PC-3 (cell line): Measurements from ENCODE around the gene KNDC1. TPM values are rescaled to one million over a fixed set of nuclear protein-coding genes. Genes with fewer than 3 reads are reported as not detected.

Experiments
- ATAC-seq: fragments of 200-7000 bp; cut with Tn5 transposase; 2 replicates; pipeline ENCODE4 v1.9.1; 2020; ENCODE audit warnings: mild to moderate bottlenecking, moderate library complexity
- BruUV-seq: library from RNA; stranded (reverse); fragments of 400-500 nt; replicated peaks from 2 replicates; lab custom pipeline; 2021; lab: Mats Ljungman, UMichigan
- CTCF ChIA-PET: fragments of 300-600 bp; sonication (Branson Sonifier 250); formaldehyde crosslinking; loops from one replicate; lab custom pipeline; 2022; ENCODE audit warnings: antibody characterized with exemption; lab: Charles Lee
- POLR2A ChIA-PET: fragments of 300-600 bp; sonication (Branson Sonifier 250); formaldehyde crosslinking; loops from one replicate; lab custom pipeline; 2022; ENCODE audit warnings: antibody characterized with exemption; ENCODE audit not compliant: unreplicated experiment; lab: Charles Lee
- DNase-seq: peaks from one replicate; pipeline ENCODE4 v3.0.0-alpha.2; 2015
- H2AFZ ChIP-seq: fragments of 300-600 bp; sonication (generic); 2 replicates; pipeline ENCODE4 v1.6.0; 2016; ENCODE audit warnings: antibody characterized with exemption, low read length
- H3F3A ChIP-seq: fragments of 300-600 bp; sonication (generic); one replicate; pipeline ENCODE4 v1.6.0; 2017; ENCODE audit warnings: antibody characterized with exemption, low read length, control low read depth, mild to moderate bottlenecking; ENCODE audit not compliant: unreplicated experiment
- H3K27ac ChIP-seq: fragments of 300-600 bp; sonication (generic); 2 replicates; pipeline ENCODE4 v1.5.1; 2016; ENCODE audit warnings: mild to moderate bottlenecking, low read length
- H3K27me3 ChIP-seq: fragments of 300-600 bp; sonication (generic); 2 replicates; pipeline ENCODE4 v1.6.1; 2016; ENCODE audit warnings: low read length, mixed read lengths
- H3K36me3 ChIP-seq: fragments of 300-600 bp; sonication (generic); 2 replicates; pipeline ENCODE4 v1.6.1; 2016; ENCODE audit warnings: low read depth, mixed run types, low read length, mixed read lengths
- H3K4me1 ChIP-seq: fragments of 300-600 bp; sonication (generic); 2 replicates; pipeline ENCODE4 v1.5.1; 2016; ENCODE audit warnings: low read length; ENCODE audit not compliant: insufficient read depth
- H3K4me2 ChIP-seq: fragments of 300-600 bp; sonication (generic); 2 replicates; pipeline ENCODE4 v1.6.0; 2016; ENCODE audit warnings: low read length
- H3K4me3 ChIP-seq: fragments of 300-600 bp; sonication (generic); 2 replicates; pipeline ENCODE4 v1.5.1; 2016; ENCODE audit warnings: mild to moderate bottlenecking, low read length, mixed read lengths
- H3K79me2 ChIP-seq: fragments of 300-600 bp; sonication (generic); 2 replicates; pipeline ENCODE4 v1.6.1; 2017; ENCODE audit warnings: low read length, mixed read lengths
- H3K9ac ChIP-seq: fragments of 300-600 bp; sonication (generic); 2 replicates; pipeline ENCODE4 v1.6.0; 2016; ENCODE audit warnings: mild to moderate bottlenecking, low read length
- H3K9me2 ChIP-seq: fragments of 300-600 bp; sonication (generic); replicated peaks from 2 replicates; pipeline ENCODE4 v1.6.1; 2016; ENCODE audit warnings: mixed run types, low read length, mixed read lengths
- H3K9me3 ChIP-seq: fragments of 300-600 bp; sonication (generic); 2 replicates; pipeline ENCODE4 v1.6.1; 2016; ENCODE audit warnings: low read length, mixed read lengths
- H4K20me1 ChIP-seq: fragments of 300-600 bp; sonication (generic); 2 replicates; pipeline ENCODE4 v1.6.1; 2016; ENCODE audit warnings: low read length, mixed read lengths
- EZH2 ChIP-seq: fragments of 300-600 bp; sonication (generic); IDR thresholded peaks from one replicate; pipeline ENCODE4 v1.6.1; 2017; ENCODE audit warnings: antibody characterized with exemption, mild to moderate bottlenecking, low read length; ENCODE audit not compliant: unreplicated experiment
- EZH2phosphoT487 ChIP-seq: fragments of 300-600 bp; sonication (generic); IDR thresholded peaks from 2 replicates; pipeline ENCODE4 v1.6.1; 2018; ENCODE audit warnings: mild to moderate bottlenecking, antibody characterized with exemption, low read length, borderline replicate concordance
- intact Hi-C: fragments of 100-400 bp; cut with micrococcal nuclease; formaldehyde crosslinking; loops from 2 replicates; pipeline ENCODE4 v1.9.0; 2023
- total RNA-seq: library from RNA; depleted of rRNA; stranded (reverse); fragments of >200 nt; gene quantifications from 2 replicates; pipeline ENCODE4 v1.2.3, GENCODE V29; 2014
- TF ChIP-seq, protein P1 (sequence below): fragments of 300-600 bp; sonication (generic); conservative IDR thresholded peaks from 2 replicates; pipeline ENCODE4 v1.5.1; 2017; ENCODE audit warnings: antibody characterized with exemption, low read depth, mild to moderate bottlenecking, low read length

Gene KNDC1
- total RNA-seq, 1 experiment from 2014 or later: not detected

DNA sequence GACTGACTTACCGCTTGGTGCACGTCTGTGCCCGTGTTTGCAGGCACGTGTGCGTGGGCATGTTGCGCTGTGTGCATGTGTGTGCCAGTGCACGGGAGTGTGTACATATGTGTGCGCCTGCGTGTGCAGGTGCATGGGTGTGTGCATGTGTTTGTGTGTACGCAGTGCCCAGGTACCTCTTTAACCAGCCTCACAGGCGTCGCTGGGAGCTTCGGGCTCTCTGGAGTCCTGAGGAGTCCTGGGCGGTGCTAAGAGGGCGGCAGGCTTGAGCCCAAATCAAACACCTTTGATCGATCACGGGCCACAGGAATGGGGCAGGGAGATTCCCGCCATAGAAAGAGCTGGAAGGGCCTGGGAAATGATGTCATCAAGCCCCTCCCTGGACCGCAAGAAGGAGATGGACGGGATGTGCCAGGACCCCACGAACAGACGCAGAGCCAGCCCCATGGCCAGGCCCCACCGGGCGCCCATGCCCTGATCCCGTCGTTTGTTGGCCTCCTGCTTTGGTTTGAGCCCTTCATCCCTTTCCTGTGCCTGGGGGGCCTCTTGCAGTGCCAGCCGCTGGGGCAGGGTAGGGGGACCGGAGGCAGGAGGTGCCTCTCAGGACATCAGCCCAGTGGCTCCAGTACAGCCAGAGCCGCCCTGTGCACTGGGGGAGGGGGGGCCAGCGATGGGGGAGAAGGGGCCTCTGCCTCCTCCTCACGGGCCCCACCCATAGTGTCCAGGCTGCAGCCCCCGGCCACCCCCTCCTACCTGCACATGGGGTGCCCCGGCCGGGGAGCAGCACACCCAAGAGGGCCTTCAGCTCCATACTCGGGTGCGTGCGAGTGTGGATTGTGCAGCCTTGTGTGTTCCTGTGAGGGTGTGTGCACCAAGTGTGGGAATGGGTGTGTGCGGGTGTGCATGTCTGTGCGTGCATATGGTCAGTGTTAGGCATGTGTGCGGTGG is 5.8 kb downstream of the KNDC1 start:
- intact Hi-C loops: no loop called here
- BruUV-seq: no TSS peak
- peaks cover 8% of the 10 kb centered on the region for H3K27me3 ChIP-seq

DNA sequence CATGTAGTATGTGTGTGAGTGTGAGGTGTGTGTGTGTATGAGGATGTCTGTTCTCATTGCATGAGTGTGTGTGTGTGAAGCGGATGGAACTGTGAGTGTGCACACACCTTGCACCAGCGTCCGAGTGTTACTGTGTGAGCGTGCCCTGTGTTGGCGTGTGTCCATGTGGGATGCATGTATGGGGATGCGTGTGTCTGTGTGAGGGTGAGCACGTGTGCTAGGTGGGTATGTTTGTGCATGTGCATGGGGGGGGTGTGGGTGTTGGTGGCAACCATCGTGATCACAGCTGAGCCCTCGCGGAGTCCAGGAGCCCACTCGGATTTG is 6.4 kb downstream of the KNDC1 start:
- Histone ChIP-seq H3K27ac (no peak overlapping the region), H3K9ac (no peak overlapping the region), H4K20me1 (no peaks in the 10 kb centered on the region), H3K4me1 (no peaks in the 10 kb centered on the region; the same call in 1 of the 2 replicates), H3K36me3 (no peaks in the 10 kb centered on the region), H3K4me2 (no peak overlapping the region), H2AFZ (no peak overlapping the region), H3K4me3 (no peak overlapping the region), H3K27me3 (peaks cover 5% of the 10 kb centered on the region; the same call in 1 of the 2 replicates), H3K9me3 (no peaks in the 10 kb centered on the region), H3K79me2 (no peaks in the 10 kb centered on the region), H3K9me2 (no peaks in the 10 kb centered on the region), H3F3A (no peaks in the 10 kb centered on the region)
- DNase-seq (no peak), ATAC-seq (no peak)
- intact Hi-C loops: no loop called here
- CTCF ChIA-PET: no interaction called here
- POLR2A ChIA-PET: no interaction called here
- TF ChIP-seq, protein P1, sequence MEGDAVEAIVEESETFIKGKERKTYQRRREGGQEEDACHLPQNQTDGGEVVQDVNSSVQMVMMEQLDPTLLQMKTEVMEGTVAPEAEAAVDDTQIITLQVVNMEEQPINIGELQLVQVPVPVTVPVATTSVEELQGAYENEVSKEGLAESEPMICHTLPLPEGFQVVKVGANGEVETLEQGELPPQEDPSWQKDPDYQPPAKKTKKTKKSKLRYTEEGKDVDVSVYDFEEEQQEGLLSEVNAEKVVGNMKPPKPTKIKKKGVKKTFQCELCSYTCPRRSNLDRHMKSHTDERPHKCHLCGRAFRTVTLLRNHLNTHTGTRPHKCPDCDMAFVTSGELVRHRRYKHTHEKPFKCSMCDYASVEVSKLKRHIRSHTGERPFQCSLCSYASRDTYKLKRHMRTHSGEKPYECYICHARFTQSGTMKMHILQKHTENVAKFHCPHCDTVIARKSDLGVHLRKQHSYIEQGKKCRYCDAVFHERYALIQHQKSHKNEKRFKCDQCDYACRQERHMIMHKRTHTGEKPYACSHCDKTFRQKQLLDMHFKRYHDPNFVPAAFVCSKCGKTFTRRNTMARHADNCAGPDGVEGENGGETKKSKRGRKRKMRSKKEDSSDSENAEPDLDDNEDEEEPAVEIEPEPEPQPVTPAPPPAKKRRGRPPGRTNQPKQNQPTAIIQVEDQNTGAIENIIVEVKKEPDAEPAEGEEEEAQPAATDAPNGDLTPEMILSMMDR: no peak
- no peak for TF ChIP-seq EZH2phosphoT487
- TF ChIP-seq EZH2: no peak
- no TSS peak for BruUV-seq

More for the DNA sequence above, 5.8 kb downstream of the KNDC1 start:
- ChIA-PET POLR2A (no interaction called here), CTCF (no interaction called here)
- no peaks in the 10 kb centered on the region for H4K20me1 ChIP-seq
- TF ChIP-seq EZH2phosphoT487 (no peak), EZH2 (no peak)
- TF ChIP-seq, protein P1: no peak
- H3K9me3 ChIP-seq: no peaks in the 10 kb centered on the region
- no peaks in the 10 kb centered on the region for H3K36me3 ChIP-seq
- H3K4me3 ChIP-seq: no peak overlapping the region
- no peak overlapping the region for H3K27ac ChIP-seq
- H3K79me2 ChIP-seq: no peaks in the 10 kb centered on the region
- H2AFZ ChIP-seq: no peak overlapping the region
- H3K4me2 ChIP-seq: no peak overlapping the region
- H3K4me1 ChIP-seq: no peaks in the 10 kb centered on the region; the same call in 1 of the 2 replicates
- H3F3A ChIP-seq: no peaks in the 10 kb centered on the region
- no peak overlapping the region for H3K9ac ChIP-seq
- DNase-seq (no peak), ATAC-seq (no peak)
- H3K9me2 ChIP-seq: no peaks in the 10 kb centered on the region
